SKM-1 (cell line): ENCODE measurements around the gene SMYD3.

Experiments
- DNase-seq: peaks from one replicate; lab custom pipeline; 2025; ENCODE audit not compliant: unreplicated experiment; lab: John Stamatoyannopoulos, UW

SMYD3 gene

DNA sequence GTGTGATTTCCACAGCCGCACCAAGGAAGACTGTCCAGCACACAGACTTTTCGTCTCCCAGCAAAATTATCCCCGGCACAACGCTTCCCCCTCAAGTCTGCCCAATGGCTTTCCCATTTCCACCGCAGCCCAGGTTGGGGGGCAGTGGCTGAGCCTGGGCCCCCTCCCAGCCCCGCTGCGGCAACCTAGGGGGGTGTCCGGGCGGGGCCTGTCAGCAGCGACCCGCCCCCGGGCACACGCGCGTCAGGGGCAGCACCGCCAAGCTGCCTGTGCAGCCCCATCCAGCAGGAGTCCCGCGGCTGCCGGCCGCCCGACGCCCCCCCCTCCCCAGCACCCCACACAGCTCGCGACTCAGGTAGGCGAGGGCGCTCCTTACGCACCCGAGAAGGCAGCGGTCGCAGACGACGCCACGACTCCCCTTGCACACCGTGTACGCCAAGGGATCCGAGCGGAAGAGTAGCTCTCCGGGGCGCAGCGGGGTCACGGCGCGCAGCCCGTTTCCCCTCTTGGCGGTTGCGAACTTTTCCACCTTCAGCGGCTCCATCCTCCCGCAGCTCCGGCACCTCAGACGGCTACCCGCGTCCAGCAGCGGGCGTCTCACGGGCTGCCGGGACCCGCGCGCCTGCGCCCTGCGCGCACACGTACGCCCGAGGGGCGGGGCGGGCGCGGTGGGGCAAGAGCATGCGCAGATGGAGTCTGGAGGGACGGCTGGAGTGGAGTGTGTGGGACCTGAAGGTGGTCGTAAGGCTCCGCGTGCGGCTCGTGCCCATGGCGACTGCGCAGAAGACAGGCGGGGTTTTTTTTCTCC, at the start of gene SMYD3:
SMYD3 (minus strand) TSS at position 606 of the 808 bp plus-strand sequence.
- peak; percentile 84 for DNase-seq

DNA sequence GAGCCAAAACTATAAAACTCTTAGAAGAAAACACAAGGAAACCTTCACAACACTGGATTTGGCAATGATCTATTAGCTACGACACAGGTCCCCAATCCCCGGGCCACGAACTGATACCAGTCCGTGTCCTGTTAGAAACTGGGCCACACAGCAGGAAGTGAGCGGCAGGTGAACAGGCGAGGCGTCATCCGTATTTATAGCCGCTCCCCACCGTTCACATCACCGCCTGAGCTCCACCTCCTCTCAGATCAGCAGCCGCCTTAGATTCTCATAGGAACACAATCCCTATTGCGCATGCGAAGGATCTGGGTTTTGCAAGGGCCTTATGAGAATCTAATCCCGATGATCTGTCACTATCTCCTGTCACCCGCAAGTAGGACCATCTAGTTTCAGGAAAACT, 47.1 kb upstream of the SMYD3 start:
- DNase-seq = no peak

GRCh38 chr1:246552110-246552509, 45.0 kb upstream of the SMYD3 start:
- no peak for DNase-seq

DNA sequence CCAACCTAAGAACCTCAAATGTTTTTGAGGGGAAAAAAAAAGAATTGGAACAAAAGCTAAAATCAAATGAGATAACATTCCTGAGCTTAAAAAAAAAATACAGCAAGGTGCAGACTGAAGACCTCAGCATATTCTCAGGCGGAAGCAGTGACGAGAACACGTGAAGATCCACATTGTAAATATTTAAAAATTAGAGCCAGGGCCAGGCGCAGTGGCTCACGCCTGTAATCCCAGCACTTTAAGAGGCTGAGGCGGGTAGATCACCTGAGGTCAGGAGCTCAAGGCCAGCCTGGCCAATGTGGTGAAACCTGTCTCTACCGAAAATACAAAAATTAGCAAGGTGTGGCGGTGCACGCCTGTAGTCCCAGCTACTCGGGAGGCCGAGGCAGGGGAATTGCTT, 43.3 kb upstream of the SMYD3 start:
- no peak for DNase-seq

- DNase-seq = no peak
Observed at GRCh38 chr1:246549665-246550064, 42.6 kb upstream of the SMYD3 start.

DNA sequence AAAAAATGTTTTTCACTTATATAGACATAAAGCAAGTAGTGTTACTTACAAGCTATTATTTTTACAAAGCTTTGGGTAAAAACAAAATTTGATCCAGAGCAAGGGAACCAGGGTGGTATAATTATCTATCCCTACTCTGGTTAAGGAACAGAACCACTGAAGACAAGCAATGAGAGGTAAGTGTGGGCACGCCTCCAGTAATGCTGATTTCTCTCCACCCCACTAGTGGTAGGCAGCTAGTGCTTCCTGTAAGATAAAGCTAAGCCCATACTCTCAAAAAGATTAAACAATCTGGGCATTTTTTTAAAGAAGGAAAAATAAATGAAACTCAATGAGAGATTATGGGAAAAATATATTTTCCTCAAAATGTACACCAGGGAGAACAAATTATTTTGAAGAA, 36.9 kb upstream of the SMYD3 start:
- DNase-seq = no peak

DNA sequence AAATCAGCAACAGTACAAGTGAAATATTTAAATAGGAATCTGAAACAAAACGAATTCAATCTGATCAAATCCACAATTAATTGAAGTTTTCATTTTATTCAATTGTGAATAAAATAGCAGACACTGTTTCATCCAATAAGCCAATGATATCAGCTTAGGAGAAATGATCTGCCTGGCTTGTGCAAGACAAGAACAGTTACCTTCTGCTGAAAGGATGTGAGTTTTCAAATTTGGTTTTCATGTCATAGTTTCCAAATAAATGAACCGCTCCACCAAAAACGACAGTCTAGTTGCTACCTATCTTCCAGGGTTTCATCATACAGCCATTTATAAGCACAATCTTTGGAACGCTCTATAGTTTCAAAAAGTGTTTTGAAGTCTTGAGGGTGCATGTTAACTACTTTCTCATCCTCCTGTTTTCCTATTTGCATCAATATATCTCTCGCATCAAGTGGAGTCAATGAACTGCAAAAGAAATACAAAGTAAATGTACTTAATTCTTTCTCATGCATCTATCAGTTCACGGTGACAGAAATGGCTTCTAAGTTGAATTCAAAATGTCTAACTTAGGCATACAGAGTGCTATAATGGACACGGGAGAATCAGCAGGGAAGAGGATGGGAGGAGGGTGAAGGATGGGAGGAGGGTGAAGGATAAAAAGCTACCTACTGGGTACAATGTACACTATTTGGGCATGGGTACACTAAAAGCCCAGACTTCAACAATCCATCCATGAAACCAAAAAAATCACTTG, 33.8 kb upstream of the SMYD3 start:
- DNase-seq = no peak

GRCh38 chr1:246537887-246538286, 30.8 kb upstream of the SMYD3 start:
- no peak for DNase-seq

DNA sequence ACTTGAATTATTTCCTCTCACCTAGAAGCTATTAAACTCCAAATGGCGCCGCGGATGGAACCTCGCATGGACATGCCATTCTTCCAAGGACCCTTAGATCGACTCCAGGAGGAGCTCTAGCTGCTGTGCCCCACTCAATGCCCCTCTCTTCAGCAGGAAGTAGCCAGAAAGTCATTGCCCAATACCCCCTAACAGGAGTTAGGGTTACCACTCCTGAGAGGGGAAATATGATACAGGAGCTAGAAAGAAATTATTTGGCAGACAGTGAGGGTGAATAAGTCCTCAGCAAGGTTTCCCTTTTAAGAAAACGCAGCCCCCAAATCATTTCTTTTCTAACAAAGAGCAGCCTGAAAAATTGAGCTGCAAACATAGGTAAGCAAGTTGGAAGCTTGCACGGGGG, 30.4 kb upstream of the SMYD3 start:
- no peak for DNase-seq

GRCh38 chr1:246534114-246534513, 27.0 kb upstream of the SMYD3 start:
- no peak for DNase-seq

- DNase-seq = no peak
Observed at GRCh38 chr1:246533371-246533905, 26.4 kb upstream of the SMYD3 start.

GRCh38 chr1:246532519-246532918, 25.4 kb upstream of the SMYD3 start:
- DNase-seq = no peak

- DNase-seq = no peak
Observed at GRCh38 chr1:246530482-246530881, 23.4 kb upstream of the SMYD3 start.

GRCh38 chr1:246528933-246529731, 22.1 kb upstream of the SMYD3 start:
- DNase-seq = no peak

DNA sequence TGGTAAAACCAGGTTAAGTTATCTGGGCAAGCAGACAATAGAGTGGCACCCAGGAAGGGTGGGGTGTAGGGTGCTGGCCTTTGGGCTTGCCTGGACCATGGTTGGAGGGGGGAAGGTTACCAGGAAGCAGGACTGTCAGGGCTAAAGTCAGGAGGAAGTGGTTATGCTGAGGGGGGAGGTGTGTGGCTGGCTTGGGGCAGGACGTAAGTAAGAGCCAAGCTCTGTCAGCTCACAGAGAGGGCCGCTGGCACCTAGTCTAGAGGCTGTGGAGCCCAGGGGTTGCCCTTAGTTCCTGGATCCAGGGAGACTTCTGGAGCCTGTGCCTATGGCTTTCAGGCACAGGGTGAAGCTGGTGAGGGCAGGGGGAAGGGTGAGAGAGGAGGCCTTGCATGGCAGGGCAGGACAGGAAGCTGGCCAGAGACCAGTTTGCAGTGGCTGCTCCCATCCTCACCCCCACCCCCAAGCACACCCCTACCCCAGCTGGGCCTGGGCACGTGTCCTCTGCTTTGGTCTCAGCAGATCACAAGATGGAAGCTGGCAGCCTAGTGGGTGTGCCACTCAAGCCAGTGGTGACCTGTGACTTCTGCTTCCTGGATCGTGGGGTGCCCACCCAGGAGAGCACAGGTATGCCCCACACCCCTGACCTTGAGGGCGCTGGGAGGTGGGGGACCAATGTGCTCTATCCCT, 20.5 kb upstream of the SMYD3 start:
- DNase-seq = peak; percentile 94

- no peak for DNase-seq
Observed at GRCh38 chr1:246526915-246527314, 19.8 kb upstream of the SMYD3 start.

DNA sequence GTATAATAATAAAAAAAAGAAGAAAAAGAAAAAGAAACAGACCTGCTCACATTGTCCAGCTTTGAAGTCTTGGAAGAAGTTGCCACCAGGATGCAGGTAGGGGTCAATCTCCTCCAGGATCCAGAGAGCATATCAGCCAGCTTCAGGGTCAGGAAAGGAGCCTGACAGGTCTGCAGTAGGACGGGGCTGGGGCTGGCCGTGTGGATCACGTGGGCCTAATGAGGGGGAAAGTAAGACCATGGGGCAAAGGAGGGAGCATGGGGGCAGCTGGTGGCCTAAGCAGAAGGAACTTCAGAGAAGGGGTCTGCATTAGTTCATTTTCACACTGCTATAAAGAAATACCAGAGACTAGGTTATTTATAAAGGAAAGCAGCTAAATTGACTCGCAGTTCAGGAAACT, 19.3 kb upstream of the SMYD3 start:
- DNase-seq = no peak

DNA sequence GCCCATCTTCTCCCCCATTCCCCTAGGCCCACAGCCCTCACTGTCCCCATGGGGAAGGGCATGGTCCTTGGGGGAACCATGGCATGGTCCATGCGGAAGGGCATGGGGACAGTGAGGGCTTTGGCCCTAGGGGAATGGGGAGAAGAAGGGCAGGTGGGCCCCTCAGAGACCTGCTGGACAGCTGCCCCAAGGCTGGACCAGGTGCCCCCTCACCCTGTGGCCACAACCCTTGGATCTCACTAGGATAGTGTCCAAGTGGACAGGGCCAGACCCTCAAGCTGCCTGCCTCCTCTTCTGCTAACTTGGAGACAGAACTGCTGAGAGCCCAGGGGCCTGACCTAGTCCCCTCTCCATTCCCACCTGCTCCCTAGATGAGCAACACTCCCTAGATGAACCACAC, 12.4 kb upstream of the SMYD3 start:
- no peak for DNase-seq

- DNase-seq = no peak
Observed at GRCh38 chr1:246518456-246519205, 11.6 kb upstream of the SMYD3 start.

GRCh38 chr1:246517391-246517790, 10.3 kb upstream of the SMYD3 start:
- DNase-seq = no peak
